Astrocyte of the spinal cord (primary cell): Measurements from ENCODE around the gene ATG101.

ENCODE experiments used
- DNase-seq: peaks from one replicate; pipeline ENCODE4 v3.0.0; 2011; ENCODE audit warnings: low read depth, low spot score
- H3K4me3 ChIP-seq: 2 replicates; pipeline ENCODE4 v1.5.1; 2011; ENCODE audit warnings: low read depth, mild to moderate bottlenecking, low read length, moderate library complexity
- CTCF ChIP-seq: IDR thresholded peaks from 2 replicates; pipeline ENCODE4 v1.5.1; 2012; ENCODE audit warnings: low read depth, mild to moderate bottlenecking, low read length, inconsistent platforms
- in situ Hi-C: cut with HindIII; loops from 2 replicates; pipeline ENCODE4 v1.10.0; 2017; ENCODE audit warnings: low sequenced_read_pairs

The ATG101 gene

GRCh38 chr12:52062167-52063081, 7.4 kb upstream of the ATG101 start:
- H3K4me3 ChIP-seq, result no peak overlapping the region
- no peak for DNase-seq
- TF ChIP-seq CTCF, result no peak
- in situ Hi-C loops, result no loop called here

GRCh38 chr12:52063082-52063924, 6.5 kb upstream of the ATG101 start:
- no peak overlapping the region for H3K4me3 ChIP-seq
- DNase-seq, result no peak
- in situ Hi-C loops, result no loop called here
- no peak for TF ChIP-seq CTCF

- DNase-seq, result peak; percentile 86
- H3K4me3 ChIP-seq, result no peak overlapping the region
- no peak for TF ChIP-seq CTCF
- in situ Hi-C loops, result no loop called here
Measured at GRCh38 chr12:52063981-52064649, 5.7 kb upstream of the ATG101 start.

GRCh38 chr12:52066346-52067080, 3.3 kb upstream of the ATG101 start:
- no peak overlapping the region for H3K4me3 ChIP-seq
- DNase-seq, result no peak
- in situ Hi-C loops, result no loop called here
- no peak for TF ChIP-seq CTCF

GRCh38 chr12:52067081-52067374, 2.8 kb upstream of the ATG101 start:
- no peak for DNase-seq
- no peak for TF ChIP-seq CTCF
- H3K4me3 ChIP-seq, result no peak overlapping the region
- in situ Hi-C loops, result no loop called here
